Stomach (tissue), 9 donors: ENCODE data around the gene GPC5. TPM values are rescaled to one million over a fixed set of nuclear protein-coding genes. Genes with fewer than 3 reads are reported as not detected.

Experiments
- DNase-seq, 2 donors: peaks; one replicate each; pipeline versions ENCODE4 v3.0.0 to v3.0.0-alpha.2; 2013 to 2019
- H3K27ac ChIP-seq, 5 donors: fragments of 200-600 bp in 4 of 5; sonication (generic) in 4 of 5; one replicate each; pipeline ENCODE4 v1.5.1; 2013 to 2019; ENCODE audit warnings: mild to moderate bottlenecking in 1 of 5, moderate library complexity in 1 of 5
- H3K27me3 ChIP-seq, 3 donors: fragments of 200-600 bp; sonication (generic); one replicate each; pipeline ENCODE4 v1.5.1; 2017 to 2019; ENCODE audit warnings: mixed run types in 1 of 3
- H3K36me3 ChIP-seq, 4 donors: fragments of 200-600 bp; sonication (generic); 1 replicate in 3 of 4; 2 replicates in 1 of 4; pipeline ENCODE4 v1.5.1; 2016 to 2019
- H3K4me1 ChIP-seq, 4 donors: fragments of 200-600 bp; sonication (generic); one replicate each; pipeline ENCODE4 v1.5.1; 2016 to 2019
- H3K4me3 ChIP-seq, 4 donors: fragments of 200-600 bp; sonication (generic) in 3 of 4; one replicate each; pipeline ENCODE4 v1.5.1; 2016 to 2019; ENCODE audit warnings: mild to moderate bottlenecking in 1 of 4
- H3K9me3 ChIP-seq, 4 donors: fragments of 200-600 bp; sonication (generic); one replicate each; pipeline ENCODE4 v1.5.1; 2016 to 2019
- EP300 ChIP-seq: sonication (generic); formaldehyde crosslinking; IDR thresholded peaks from one replicate; pipeline ENCODE4 v1.6.1; 2017; ENCODE audit warnings: antibody characterized with exemption
- POLR2A ChIP-seq, 4 donors: fragments of 450-650 bp; IDR thresholded peaks; one replicate each; pipeline ENCODE4 v1.6.1; 2016; ENCODE audit warnings: antibody characterized with exemption in 4 of 4, control low read depth in 2 of 4, mild to moderate bottlenecking in 1 of 4, moderate library complexity in 1 of 4
- POLR2AphosphoS5 ChIP-seq, 3 donors: sonication (generic); formaldehyde crosslinking; IDR thresholded peaks; one replicate each; pipeline ENCODE4 v1.6.1; 2016; ENCODE audit warnings: antibody characterized with exemption in 3 of 3
- WGBS, 5 donors: extraction: QIAGEN DNeasy Blood & Tissue Kit in 3 of 5; methylation state at CpG; one replicate each; pipeline versions ENCODE4 v1.1.5 to v1.1.7; 2013 to 2018; 5-methylcytosine and 5-hydroxymethylcytosine counted together
- intact Hi-C: fragments of 100-400 bp; cut with DNase I; formaldehyde crosslinking; loops from one replicate; pipeline ENCODE4 v1.15.1; 2023; ENCODE audit warnings: low total_unique reads
- polyA plus RNA-seq, 3 donors: library from polyadenylated mRNA; stranded (reverse); fragments of 200-250 nt; gene quantifications; one replicate each; pipeline ENCODE4 v1.2.3, GENCODE V29; 2013
- total RNA-seq, 5 donors: library from RNA; depleted of rRNA; stranded (reverse); fragments of >200 nt; gene quantifications; one replicate each; pipeline versions ENCODE4 v1.1.0 to v1.2.3, GENCODE V29; 2014 to 2016
- TF ChIP-seq, protein P1 (sequence below), 7 experiments: fragments of 450-650 bp in 4 of 7; fragments of 200-600 bp in 3 of 7; sonication (generic) in 3 of 7; IDR thresholded peaks; one replicate each; pipeline ENCODE4 v1.5.1; 2016 to 2019; ENCODE audit warnings: antibody characterized with exemption in 7 of 7, control low read depth in 2 of 7, mild to moderate bottlenecking in 1 of 7
- donor health status: healthy with polysubstance abuse.
- donor health status: Bipolar disorder and iron deficiency.
- donor health status: healthy.

GPC5 gene
- total and polyA plus RNA-seq, 8 donors: 0.87 to 2.8 TPM; not detected in 6

DNA sequence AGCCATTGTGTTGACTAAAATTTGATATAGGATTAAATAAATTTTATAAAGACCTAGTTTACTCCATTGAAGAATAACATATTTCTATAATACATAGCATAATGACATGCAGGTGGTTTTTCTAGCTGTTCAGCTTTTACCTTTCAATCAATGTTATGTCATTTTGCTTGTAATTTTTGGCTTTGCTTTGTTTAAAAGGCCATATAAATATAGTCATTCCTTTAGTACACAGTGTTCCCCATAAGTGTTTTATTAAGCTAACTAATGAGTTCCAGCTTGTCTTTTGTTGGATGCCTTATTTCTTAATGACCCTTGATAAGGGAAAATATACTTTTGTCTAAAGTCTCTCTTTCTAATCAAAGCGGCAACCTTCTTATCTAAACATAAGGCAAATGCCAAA is 921.9 kb downstream of the GPC5 start:
- Histone ChIP-seq H3K4me3 (no peak overlapping the region), H3K27ac (no peak overlapping the region), H3K27me3 (no peaks in the 10 kb centered on the region), H3K4me1 (no peaks in the 10 kb centered on the region), H3K9me3 (peaks cover 0 to under 1% (median 0%) of the 10 kb centered on the region in 4 donors), H3K36me3 (no peaks in the 10 kb centered on the region)
- TF ChIP-seq POLR2A (IDR thresholded peaks at IDR 0.05): no peak
- TF ChIP-seq, protein P1, sequence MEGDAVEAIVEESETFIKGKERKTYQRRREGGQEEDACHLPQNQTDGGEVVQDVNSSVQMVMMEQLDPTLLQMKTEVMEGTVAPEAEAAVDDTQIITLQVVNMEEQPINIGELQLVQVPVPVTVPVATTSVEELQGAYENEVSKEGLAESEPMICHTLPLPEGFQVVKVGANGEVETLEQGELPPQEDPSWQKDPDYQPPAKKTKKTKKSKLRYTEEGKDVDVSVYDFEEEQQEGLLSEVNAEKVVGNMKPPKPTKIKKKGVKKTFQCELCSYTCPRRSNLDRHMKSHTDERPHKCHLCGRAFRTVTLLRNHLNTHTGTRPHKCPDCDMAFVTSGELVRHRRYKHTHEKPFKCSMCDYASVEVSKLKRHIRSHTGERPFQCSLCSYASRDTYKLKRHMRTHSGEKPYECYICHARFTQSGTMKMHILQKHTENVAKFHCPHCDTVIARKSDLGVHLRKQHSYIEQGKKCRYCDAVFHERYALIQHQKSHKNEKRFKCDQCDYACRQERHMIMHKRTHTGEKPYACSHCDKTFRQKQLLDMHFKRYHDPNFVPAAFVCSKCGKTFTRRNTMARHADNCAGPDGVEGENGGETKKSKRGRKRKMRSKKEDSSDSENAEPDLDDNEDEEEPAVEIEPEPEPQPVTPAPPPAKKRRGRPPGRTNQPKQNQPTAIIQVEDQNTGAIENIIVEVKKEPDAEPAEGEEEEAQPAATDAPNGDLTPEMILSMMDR (IDR thresholded peaks at IDR 0.05): no peak
- TF ChIP-seq POLR2AphosphoS5 (IDR thresholded peaks at IDR 0.05): no peak
- TF ChIP-seq EP300: no peak
- WGBS, 5 donors: 20 to 32% (median 26%) methylated on average over 1 of the region's 1 CpG
- DNase-seq: no peak
- intact Hi-C loops: no loop called here

DNA sequence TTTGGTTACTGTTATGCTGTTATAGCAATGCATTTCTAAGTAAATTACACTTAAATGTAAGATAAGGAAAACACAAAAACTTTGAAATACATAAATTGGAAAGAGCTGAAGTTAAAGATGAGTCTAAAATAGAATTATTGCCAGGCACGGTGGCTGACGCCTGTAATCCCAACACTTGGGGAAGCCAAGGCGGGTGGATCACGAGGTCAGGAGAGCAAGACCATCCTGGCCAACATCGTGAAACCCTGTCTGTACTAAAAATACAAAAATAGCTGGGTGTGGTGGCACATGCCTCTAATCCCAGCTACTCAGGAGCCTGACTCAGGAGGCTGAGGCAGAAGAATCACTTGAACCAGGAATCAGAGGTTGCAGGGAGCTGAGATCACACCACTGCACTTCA is 922.8 kb downstream of the GPC5 start:
- TF ChIP-seq POLR2AphosphoS5 (IDR thresholded peaks at IDR 0.05) (no peak), EP300 (no peak), POLR2A (IDR thresholded peaks at IDR 0.05) (no peak)
- TF ChIP-seq, protein P1 (IDR thresholded peaks at IDR 0.05): no peak
- no peak overlapping the region for H3K27ac ChIP-seq
- H3K4me3 ChIP-seq: no peak overlapping the region
- intact Hi-C loops: no loop called here
- no peak for DNase-seq
- WGBS, 5 donors: 67 to 80% (median 74%) methylated on average over 5 of the region's 5 CpGs
- H3K9me3 ChIP-seq: no peaks in the 10 kb centered on the region
- no peaks in the 10 kb centered on the region for H3K4me1 ChIP-seq
- H3K27me3 ChIP-seq: no peaks in the 10 kb centered on the region
- no peaks in the 10 kb centered on the region for H3K36me3 ChIP-seq

DNA sequence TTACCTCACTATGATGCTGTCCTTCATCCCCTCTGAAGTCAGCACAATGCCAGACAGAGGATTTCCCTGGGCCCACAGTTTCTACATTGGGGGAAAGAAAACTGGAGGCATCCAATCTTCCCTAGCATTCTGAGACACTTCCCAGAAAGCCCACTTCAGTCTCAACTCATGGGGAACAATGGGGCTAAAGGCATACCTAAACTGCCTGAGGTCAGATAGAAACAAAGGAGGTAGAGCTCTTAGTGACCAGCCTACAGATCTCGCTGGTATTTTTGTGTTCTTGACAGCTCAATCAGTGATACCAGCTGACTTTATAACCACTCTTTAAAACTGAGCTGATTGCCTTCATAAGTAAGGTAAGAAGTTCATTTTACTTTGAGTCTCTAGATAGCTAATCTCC is 947.2 kb downstream of the GPC5 start:
- no peak overlapping the region for H3K27ac ChIP-seq
- no peak overlapping the region for H3K4me3 ChIP-seq
- 32 to 61% (median 38%) methylated on average over 1 of the region's 1 CpG for WGBS, 5 donors
- no peaks in the 10 kb centered on the region for H3K27me3 ChIP-seq
- no peaks in the 10 kb centered on the region for H3K4me1 ChIP-seq
- intact Hi-C loops: no loop called here
- H3K36me3 ChIP-seq: no peaks in the 10 kb centered on the region
- TF ChIP-seq, protein P1 (IDR thresholded peaks at IDR 0.05): no peak
- TF ChIP-seq POLR2A (IDR thresholded peaks at IDR 0.05): no peak
- no peak for TF ChIP-seq EP300
- no peak for TF ChIP-seq POLR2AphosphoS5 (IDR thresholded peaks at IDR 0.05)
- peaks cover 0 to 18% (median 0%) of the 10 kb centered on the region in 4 donors for H3K9me3 ChIP-seq
- DNase-seq: no peak

DNA sequence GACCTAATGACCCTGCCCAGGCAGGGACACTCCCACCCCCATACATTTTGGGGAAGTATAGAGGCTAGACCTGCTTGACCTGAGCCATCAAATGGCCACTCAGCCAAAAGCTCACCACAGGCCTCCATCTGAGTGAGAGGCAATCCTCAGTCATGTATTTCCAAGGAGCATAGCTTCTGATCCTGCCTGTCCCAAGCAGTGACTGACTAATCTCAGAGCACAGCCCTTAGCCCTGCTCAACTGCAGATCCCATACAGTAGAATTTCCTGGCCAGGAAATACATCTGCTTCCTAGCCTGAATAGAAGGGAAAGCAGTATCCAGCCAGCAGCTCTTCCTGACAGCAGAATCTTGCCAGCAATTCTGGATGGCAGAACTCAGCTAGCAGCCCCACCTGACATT is 947.6 kb downstream of the GPC5 start:
- Histone ChIP-seq H3K9me3 (peaks cover 0 to 18% (median 0%) of the 10 kb centered on the region in 4 donors), H3K4me1 (no peaks in the 10 kb centered on the region), H3K27me3 (no peaks in the 10 kb centered on the region), H3K36me3 (no peaks in the 10 kb centered on the region), H3K4me3 (no peak overlapping the region), H3K27ac (no peak overlapping the region)
- TF ChIP-seq, protein P1 (IDR thresholded peaks at IDR 0.05): no peak
- TF ChIP-seq EP300: no peak
- no peak for TF ChIP-seq POLR2A (IDR thresholded peaks at IDR 0.05)
- TF ChIP-seq POLR2AphosphoS5 (IDR thresholded peaks at IDR 0.05): no peak
- DNase-seq: peak in 1 of 2 donors; percentile 3
- intact Hi-C loops: no loop called here
